GM23248 (cell line): Measurements from ENCODE around the gene TTC8.
"Not testable (repeated sequence)": the region's sequence is repeated elsewhere in the genome, so short reads cannot be mapped to it uniquely, and the experiment has no call there.

Source experiments
- EZH2 ChIP-seq: fragments of 200-600 bp; sonication (generic); IDR thresholded peaks from 2 replicates; pipeline ENCODE4 v1.6.1; 2018; ENCODE audit warnings: antibody characterized with exemption, mild to moderate bottlenecking; ENCODE audit not compliant: insufficient read depth, poor library complexity, severe bottlenecking
- EZH2phosphoT487 ChIP-seq: fragments of 200-600 bp; sonication (generic); IDR thresholded peaks from 2 replicates; pipeline ENCODE4 v1.6.1; 2018; ENCODE audit warnings: antibody characterized with exemption, moderate library complexity, mild to moderate bottlenecking, low read depth; ENCODE audit not compliant: insufficient read depth

- TF ChIP-seq EZH2, EZH2phosphoT487: not testable (repeated sequence)
Measured at GRCh38 chr14:88789573-88789972, 34.9 kb upstream of the TTC8 start.
